Activated B cell treated with CpG ODN at 0.5 μM for 24 hours (primary cell): Measurements from ENCODE around the gene ARFGAP1. TPM values are rescaled to one million over a fixed set of nuclear protein-coding genes. Genes with fewer than 3 reads are reported as not detected.

Source experiments
- ATAC-seq: fragments of 200-7000 bp; cut with Tn5 transposase; one replicate; pipeline ENCODE4 v1.10.0; 2021; ENCODE audit warnings: low read depth, mild to moderate bottlenecking, moderate library complexity
- CTCF ChIA-PET: fragments of 350-600 bp; sonication (Branson Sonifier 250); formaldehyde crosslinking; loops from one replicate; lab custom pipeline; 2021; ENCODE audit warnings: antibody characterized with exemption; lab: Charles Lee
- POLR2A ChIA-PET: fragments of 350-600 bp; sonication (Branson Sonifier 250); formaldehyde crosslinking; loops from one replicate; lab custom pipeline; 2021; ENCODE audit warnings: antibody characterized with exemption; lab: Charles Lee
- DNase-seq: peaks from one replicate; pipeline ENCODE4 v3.0.0; 2022
- H3K27ac Mint-ChIP-seq: one replicate; pipeline ENCODE4 v1.8.0; 2020; ENCODE audit warnings: mixed read lengths
- H3K27me3 Mint-ChIP-seq: one replicate; pipeline ENCODE4 v1.8.0; 2021; ENCODE audit warnings: mixed read lengths
- H3K36me3 Mint-ChIP-seq: one replicate; pipeline ENCODE4 v1.8.0; 2021; ENCODE audit warnings: low read depth, mixed read lengths
- H3K4me1 Mint-ChIP-seq: one replicate; pipeline ENCODE4 v1.8.0; 2021; ENCODE audit warnings: mixed read lengths
- H3K4me3 Mint-ChIP-seq: one replicate; pipeline ENCODE4 v1.8.0; 2020; ENCODE audit warnings: mild to moderate bottlenecking, mixed read lengths
- H3K9me3 Mint-ChIP-seq: one replicate; pipeline ENCODE4 v1.8.0; 2020; ENCODE audit warnings: mixed read lengths
- CTCF ChIP-seq: fragments of 200-600 bp; IDR thresholded peaks from one replicate; pipeline ENCODE4 v1.8.0; 2022; ENCODE audit warnings: antibody characterized with exemption, mild to moderate bottlenecking
- intact Hi-C: fragments of 100-400 bp; cut with micrococcal nuclease; formaldehyde crosslinking; loops from one replicate; pipeline ENCODE4 v1.15.1; 2024
- total RNA-seq: library from RNA; stranded (reverse); gene quantifications from 2 replicates; pipeline ENCODE4 v1.2.3, GENCODE V29; 2022

The ARFGAP1 gene
- total RNA-seq, 1 donor from 2014 or later = 85.8 TPM

- H3K36me3 Mint-ChIP-seq = no peaks in the 10 kb centered on the region
- H3K9me3 Mint-ChIP-seq = no peaks in the 10 kb centered on the region
- no peak for TF ChIP-seq CTCF
- peaks cover 1% of the 10 kb centered on the region for H3K27me3 Mint-ChIP-seq
- POLR2A ChIA-PET = no interaction called here
- no peak for ATAC-seq
- intact Hi-C loops = no loop called here
- no peak overlapping the region for H3K27ac Mint-ChIP-seq
- CTCF ChIA-PET = no interaction called here
- no peak for DNase-seq
- no peaks in the 10 kb centered on the region for H3K4me1 Mint-ChIP-seq
- no peak overlapping the region for H3K4me3 Mint-ChIP-seq
Measured at GRCh38 chr20:63320041-63320511, 47.5 kb downstream of the ARFGAP1 start.

- no peaks in the 10 kb centered on the region for H3K9me3 Mint-ChIP-seq
- ChIA-PET CTCF (no interaction called here), POLR2A (no interaction called here)
- no peak overlapping the region for H3K27ac Mint-ChIP-seq
- intact Hi-C loops = no loop called here
- no peak overlapping the region for H3K4me3 Mint-ChIP-seq
- no peak for DNase-seq
- no peak for ATAC-seq
- H3K27me3 Mint-ChIP-seq = peaks cover 1% of the 10 kb centered on the region
- no peaks in the 10 kb centered on the region for H3K36me3 Mint-ChIP-seq
- no peak for TF ChIP-seq CTCF
- no peaks in the 10 kb centered on the region for H3K4me1 Mint-ChIP-seq
Measured at GRCh38 chr20:63320616-63321147, 48.1 kb downstream of the ARFGAP1 start.

GRCh38 chr20:63321148-63321831 is 48.7 kb downstream of the ARFGAP1 start:
- Mint-ChIP-seq H3K9me3 (no peaks in the 10 kb centered on the region), H3K4me1 (peaks cover 3% of the 10 kb centered on the region), H3K4me3 (no peak overlapping the region), H3K36me3 (no peaks in the 10 kb centered on the region), H3K27me3 (peaks cover 1% of the 10 kb centered on the region), H3K27ac (no peak overlapping the region)
- CTCF ChIA-PET = no interaction called here
- POLR2A ChIA-PET = no interaction called here
- no peak for ATAC-seq
- TF ChIP-seq CTCF = no peak
- DNase-seq = no peak
- intact Hi-C loops = no loop called here

GRCh38 chr20:63322146-63322932 is 49.7 kb downstream of the ARFGAP1 start:
- DNase-seq = no peak
- intact Hi-C loops = no loop called here
- H3K9me3 Mint-ChIP-seq = peaks cover 2% of the 10 kb centered on the region
- POLR2A ChIA-PET = no interaction called here
- no peak overlapping the region for H3K27ac Mint-ChIP-seq
- TF ChIP-seq CTCF = no peak
- CTCF ChIA-PET = no interaction called here
- no peak for ATAC-seq
- H3K36me3 Mint-ChIP-seq = no peaks in the 10 kb centered on the region
- no peak overlapping the region for H3K4me3 Mint-ChIP-seq
- H3K4me1 Mint-ChIP-seq = peaks cover 11% of the 10 kb centered on the region
- peaks cover 1% of the 10 kb centered on the region for H3K27me3 Mint-ChIP-seq

GRCh38 chr20:63322933-63323273 is 50.3 kb downstream of the ARFGAP1 start:
- no peak for DNase-seq
- ChIA-PET POLR2A (no interaction called here), CTCF (no interaction called here)
- Mint-ChIP-seq H3K27me3 (peaks cover 1% of the 10 kb centered on the region), H3K4me1 (peaks cover 11% of the 10 kb centered on the region), H3K9me3 (peaks cover 2% of the 10 kb centered on the region), H3K4me3 (no peak overlapping the region), H3K36me3 (no peaks in the 10 kb centered on the region), H3K27ac (no peak overlapping the region)
- intact Hi-C loops = no loop called here
- ATAC-seq = no peak
- TF ChIP-seq CTCF = no peak
